Thyroid gland (tissue), 4 donors: ENCODE data around the gene CPLX3.

Source experiments
- CTCF ChIP-seq, 6 experiments: fragments of 200-600 bp in 3 of 6; fragments of 450-650 bp in 3 of 6; sonication (generic) in 3 of 6; IDR thresholded peaks; one replicate each; pipeline ENCODE4 v1.5.1; 2016 to 2019; ENCODE audit warnings: antibody characterized with exemption in 6 of 6, mild to moderate bottlenecking in 2 of 6, inconsistent platforms in 1 of 6, moderate library complexity in 1 of 6
- POLR2A ChIP-seq, 2 donors: fragments of 450-650 bp; IDR thresholded peaks; one replicate each; pipeline ENCODE4 v1.6.1; 2017; ENCODE audit warnings: antibody characterized with exemption in 2 of 2, mild to moderate bottlenecking in 2 of 2, moderate library complexity in 1 of 2

DNA sequence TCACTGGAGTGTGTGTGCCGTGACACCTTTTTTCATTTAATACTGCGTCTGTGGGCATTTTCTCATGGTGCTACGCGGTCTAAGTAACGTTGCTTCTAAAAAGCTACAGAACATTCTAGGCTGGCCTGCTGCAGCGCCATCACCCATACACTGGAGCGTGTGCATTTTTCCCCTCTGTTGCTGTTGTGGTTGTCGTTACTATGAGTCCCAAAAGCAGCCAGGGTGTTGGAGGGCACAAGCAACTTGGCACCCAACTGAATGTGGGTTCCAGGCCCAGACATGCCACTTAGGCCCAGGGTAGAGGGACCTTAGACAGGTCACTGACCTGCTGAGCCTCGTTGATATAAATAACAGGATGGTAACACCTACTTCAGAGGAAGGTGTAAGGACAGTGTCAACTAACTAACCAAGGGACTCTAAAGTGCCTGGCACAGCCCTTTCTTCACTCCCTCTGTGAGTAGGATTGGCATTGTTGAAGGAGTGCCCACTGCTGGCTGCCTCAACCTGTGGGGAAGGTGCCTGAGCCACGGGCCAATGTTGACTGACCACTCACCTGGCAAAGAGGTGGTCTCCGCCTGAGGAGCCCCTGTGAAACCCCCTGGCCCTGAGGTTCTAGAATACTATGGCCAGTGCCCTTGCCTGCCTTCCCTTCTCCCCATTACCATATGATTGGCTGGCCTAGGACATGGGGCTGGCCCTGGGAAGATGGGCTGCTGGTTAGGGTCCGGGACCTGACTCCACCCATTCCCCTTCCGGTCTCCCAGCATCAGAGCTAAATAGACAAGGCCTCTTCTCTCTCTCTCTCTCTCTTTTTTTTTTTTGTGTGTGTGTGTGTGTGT, 41.0 kb upstream of the CPLX3 start:
- TF ChIP-seq CTCF (IDR thresholded peaks at IDR 0.05) (no peak), POLR2A (IDR thresholded peaks at IDR 0.05) (no peak)
